Naive thymus-derived CD8-positive, alpha-beta T cell (primary cell): ENCODE measurements around the gene DPRX. TPM values are rescaled to one million over a fixed set of nuclear protein-coding genes. Genes with fewer than 3 reads are reported as not detected.

Experiments
- ATAC-seq, 2 donors: fragments of 150-1000 bp; cut with Tn5 transposase in 1 of 2; sonication (Bioruptor Pico), chemical (Tn5 transposase) in 1 of 2; 1 replicate in 1 of 2; 2 replicates in 1 of 2; pipeline ENCODE4 v1.10.0; 2021; ENCODE audit warnings: mild to moderate bottlenecking in 2 of 2, moderate library complexity in 2 of 2
- POLR2A ChIA-PET: fragments of 350-600 bp; sonication (Branson Sonifier 250); formaldehyde crosslinking; loops from one replicate; lab custom pipeline; 2021; ENCODE audit warnings: antibody characterized with exemption; lab: Charles Lee
- DNase-seq, 10 donors: peaks; one replicate each; pipeline versions ENCODE4 v3.0.0 to v3.0.0-alpha.2; 2020 to 2022
- H3K27ac Mint-ChIP-seq, 10 donors: one replicate each; pipeline ENCODE4 v1.8.0; 2020 to 2022; ENCODE audit warnings: mild to moderate bottlenecking in 10 of 10, mixed read lengths in 10 of 10, moderate library complexity in 4 of 10, inconsistent platforms in 1 of 10
- H3K27me3 Mint-ChIP-seq, 5 donors: one replicate each; pipeline ENCODE4 v1.8.0; 2021 to 2022; ENCODE audit warnings: mixed read lengths in 5 of 5
- H3K36me3 Mint-ChIP-seq, 3 donors: one replicate each; pipeline ENCODE4 v1.8.0; 2020 to 2022; ENCODE audit warnings: mixed read lengths in 3 of 3, mild to moderate bottlenecking in 2 of 3, inconsistent platforms in 1 of 3
- H3K4me1 Mint-ChIP-seq, 4 donors: one replicate each; pipeline ENCODE4 v1.8.0; 2021 to 2022; ENCODE audit warnings: mixed read lengths in 4 of 4
- H3K4me3 Mint-ChIP-seq, 10 donors: one replicate each; pipeline ENCODE4 v1.8.0; 2020 to 2022; ENCODE audit warnings: mild to moderate bottlenecking in 10 of 10, mixed read lengths in 10 of 10, moderate library complexity in 6 of 10, inconsistent platforms in 1 of 10
- H3K9me3 Mint-ChIP-seq, 9 donors: one replicate each; pipeline ENCODE4 v1.8.0; 2020 to 2022; ENCODE audit warnings: mixed read lengths in 9 of 9, mild to moderate bottlenecking in 3 of 9, inconsistent platforms in 1 of 9, moderate library complexity in 1 of 9
- polyA plus RNA-seq, 3 donors: library from polyadenylated mRNA; unstranded; fragments of 300-500 nt; fragmentation: Illumina TruSeq; gene quantifications; one replicate each; pipeline ENCODE4 v1.2.3, GENCODE V29; 2021
- total RNA-seq, 8 experiments: library from RNA in 2 of 8; stranded (reverse) in 2 of 8; gene quantifications; one replicate each; pipeline ENCODE4 v1.2.3 and lab custom pipeline; 2021 to 2026

DPRX gene
- total and polyA plus RNA-seq, 5 experiments from 2014 or later, result not detected

GRCh38 chr19:53621885-53622740 is 9.7 kb upstream of the DPRX start:
- H3K27ac Mint-ChIP-seq, result no peak overlapping the region
- no peak overlapping the region for H3K4me3 Mint-ChIP-seq

GRCh38 chr19:53624771-53625545 is 6.8 kb upstream of the DPRX start:
- H3K27me3 Mint-ChIP-seq, result peaks cover 0 to 4% (median 0%) of the 10 kb centered on the region in 5 donors
- peak overlapping the region in 2 of 10 donors; percentile 45 to 51 for H3K4me3 Mint-ChIP-seq
- H3K27ac Mint-ChIP-seq, result no peak overlapping the region
- H3K4me1 Mint-ChIP-seq, result no peaks in the 10 kb centered on the region
- H3K9me3 Mint-ChIP-seq, result peaks cover 0 to 46% (median 3%) of the 10 kb centered on the region in 9 donors
- DNase-seq (no peak), ATAC-seq (no peak)
- H3K36me3 Mint-ChIP-seq, result peaks cover 0 to 7% (median 3%) of the 10 kb centered on the region in 3 donors
- POLR2A ChIA-PET, result no interaction called here

More at GRCh38 chr19:53621885-53622740, 9.7 kb upstream of the DPRX start:
- Mint-ChIP-seq H3K9me3 (peaks cover 0 to 48% (median 3%) of the 10 kb centered on the region in 9 donors), H3K4me1 (no peaks in the 10 kb centered on the region), H3K36me3 (peaks cover 0 to 6% (median 3%) of the 10 kb centered on the region in 3 donors), H3K27me3 (peaks cover 0 to 4% (median 0%) of the 10 kb centered on the region in 5 donors)
- POLR2A ChIA-PET, result no interaction called here
- ATAC-seq (no peak), DNase-seq (no peak)

- Mint-ChIP-seq H3K4me1 (no peaks in the 10 kb centered on the region), H3K4me3 (no peak overlapping the region), H3K9me3 (peaks cover 0 to 44% (median 3%) of the 10 kb centered on the region in 9 donors), H3K27me3 (peaks cover 0 to 4% (median 0%) of the 10 kb centered on the region in 5 donors), H3K27ac (no peak overlapping the region), H3K36me3 (peaks cover 0 to 7% (median 3%) of the 10 kb centered on the region in 3 donors)
- DNase-seq (no peak), ATAC-seq (no peak)
- POLR2A ChIA-PET, result no interaction called here
Measured at GRCh38 chr19:53626486-53626885, 5.3 kb upstream of the DPRX start.

GRCh38 chr19:53626976-53627375 is 4.8 kb upstream of the DPRX start:
- DNase-seq (no peak), ATAC-seq (no peak)
- POLR2A ChIA-PET, result no interaction called here
- Mint-ChIP-seq H3K27ac (no peak overlapping the region), H3K4me1 (no peaks in the 10 kb centered on the region), H3K4me3 (no peak overlapping the region), H3K27me3 (peaks cover 0 to 3% (median 0%) of the 10 kb centered on the region in 5 donors), H3K36me3 (peaks cover 0 to 10% (median 3%) of the 10 kb centered on the region in 3 donors), H3K9me3 (peaks cover 0 to 44% (median 4%) of the 10 kb centered on the region in 9 donors)

GRCh38 chr19:53634768-53635167 is 3.0 kb downstream of the DPRX start:
- POLR2A ChIA-PET, result no interaction called here
- peaks cover 0 to 18% (median 0%) of the 10 kb centered on the region in 3 donors for H3K36me3 Mint-ChIP-seq
- H3K4me3 Mint-ChIP-seq, result no peak overlapping the region
- DNase-seq (no peak), ATAC-seq (no peak)
- H3K9me3 Mint-ChIP-seq, result peaks cover 0 to 60% (median 14%) of the 10 kb centered on the region in 9 donors
- H3K27me3 Mint-ChIP-seq, result peaks cover 0 to 9% (median 3%) of the 10 kb centered on the region in 5 donors
- H3K4me1 Mint-ChIP-seq, result no peaks in the 10 kb centered on the region
- no peak overlapping the region for H3K27ac Mint-ChIP-seq

GRCh38 chr19:53639471-53639870 is 7.7 kb downstream of the DPRX start:
- peaks cover 2 to 64% (median 14%) of the 10 kb centered on the region in 9 donors for H3K9me3 Mint-ChIP-seq
- peaks cover 0 to 3% (median 0%) of the 10 kb centered on the region in 4 donors for H3K4me1 Mint-ChIP-seq
- H3K27ac Mint-ChIP-seq, result no peak overlapping the region
- ATAC-seq, result no peak
- H3K4me3 Mint-ChIP-seq, result no peak overlapping the region
- DNase-seq, result no peak
- POLR2A ChIA-PET, result no interaction called here
- peaks cover 0 to 14% (median 3%) of the 10 kb centered on the region in 5 donors for H3K27me3 Mint-ChIP-seq
- H3K36me3 Mint-ChIP-seq, result peaks cover 0 to 25% (median 0%) of the 10 kb centered on the region in 3 donors

- DNase-seq, result no peak
- Mint-ChIP-seq H3K27me3 (peaks cover 0 to 8% (median 0%) of the 10 kb centered on the region in 5 donors), H3K27ac (no peak overlapping the region), H3K4me1 (peaks cover 0 to 3% (median 0%) of the 10 kb centered on the region in 4 donors), H3K36me3 (peaks cover 0 to 14% (median 2%) of the 10 kb centered on the region in 3 donors), H3K4me3 (peak overlapping the region in 1 of 10 donors; percentile 12), H3K9me3 (peaks cover 0 to 57% (median 11%) of the 10 kb centered on the region in 9 donors)
- POLR2A ChIA-PET, result no interaction called here
- ATAC-seq, result no peak
Measured at GRCh38 chr19:53642381-53643099, 10.7 kb downstream of the DPRX start.

GRCh38 chr19:53644061-53644816 is 12.4 kb downstream of the DPRX start:
- H3K9me3 Mint-ChIP-seq, result peaks cover 0 to 48% (median 11%) of the 10 kb centered on the region in 9 donors
- H3K4me3 Mint-ChIP-seq, result no peak overlapping the region
- POLR2A ChIA-PET, result no interaction called here
- peaks cover 0 to 8% (median 0%) of the 10 kb centered on the region in 5 donors for H3K27me3 Mint-ChIP-seq
- DNase-seq (no peak), ATAC-seq (no peak)
- no peak overlapping the region for H3K27ac Mint-ChIP-seq
- peaks cover 0 to 14% (median 2%) of the 10 kb centered on the region in 3 donors for H3K36me3 Mint-ChIP-seq
- H3K4me1 Mint-ChIP-seq, result peaks cover 0 to 3% (median 0%) of the 10 kb centered on the region in 4 donors

- peaks cover 0 to 8% (median 0%) of the 10 kb centered on the region in 5 donors for H3K27me3 Mint-ChIP-seq
- no peak overlapping the region for H3K4me3 Mint-ChIP-seq
- no peak for ATAC-seq
- POLR2A ChIA-PET, result no interaction called here
- peaks cover 0 to 14% (median 4%) of the 10 kb centered on the region in 3 donors for H3K36me3 Mint-ChIP-seq
- DNase-seq, result no peak
- H3K9me3 Mint-ChIP-seq, result peaks cover 0 to 49% (median 16%) of the 10 kb centered on the region in 9 donors
- no peak overlapping the region for H3K27ac Mint-ChIP-seq
- peaks cover 0 to 3% (median 0%) of the 10 kb centered on the region in 4 donors for H3K4me1 Mint-ChIP-seq
Measured at GRCh38 chr19:53646144-53646543, 14.3 kb downstream of the DPRX start.

- H3K9me3 Mint-ChIP-seq, result peaks cover 0 to 52% (median 16%) of the 10 kb centered on the region in 9 donors
- no peak overlapping the region for H3K27ac Mint-ChIP-seq
- DNase-seq (no peak), ATAC-seq (no peak)
- H3K27me3 Mint-ChIP-seq, result peaks cover 0 to 8% (median 0%) of the 10 kb centered on the region in 5 donors
- H3K36me3 Mint-ChIP-seq, result peaks cover 0 to 11% (median 4%) of the 10 kb centered on the region in 3 donors
- no peak overlapping the region for H3K4me3 Mint-ChIP-seq
- POLR2A ChIA-PET, result no interaction called here
- H3K4me1 Mint-ChIP-seq, result peaks cover 0 to 3% (median 0%) of the 10 kb centered on the region in 4 donors
Measured at GRCh38 chr19:53647350-53647749, 15.6 kb downstream of the DPRX start.

- peaks cover 0 to 3% (median 0%) of the 10 kb centered on the region in 4 donors for H3K4me1 Mint-ChIP-seq
- ATAC-seq (no peak), DNase-seq (no peak)
- no peak overlapping the region for H3K4me3 Mint-ChIP-seq
- POLR2A ChIA-PET, result no interaction called here
- H3K27ac Mint-ChIP-seq, result no peak overlapping the region
- peaks cover 0 to 8% (median 0%) of the 10 kb centered on the region in 5 donors for H3K27me3 Mint-ChIP-seq
- H3K36me3 Mint-ChIP-seq, result peaks cover 0 to 9% (median 4%) of the 10 kb centered on the region in 3 donors
- peaks cover 0 to 51% (median 17%) of the 10 kb centered on the region in 9 donors for H3K9me3 Mint-ChIP-seq
Measured at GRCh38 chr19:53647792-53648191, 16.0 kb downstream of the DPRX start.
